Uterus (tissue), 2 donors: ENCODE results near the gene RREB1.

Source experiments
- POLR2A ChIP-seq, 2 donors: fragments of 450-650 bp; IDR thresholded peaks; one replicate each; pipeline ENCODE4 v1.6.1; 2016; ENCODE audit warnings: antibody characterized with exemption in 2 of 2, mild to moderate bottlenecking in 1 of 2, moderate library complexity in 1 of 2
- TF ChIP-seq, protein P1 (sequence below), 4 experiments: fragments of 200-600 bp in 2 of 4; fragments of 450-650 bp in 2 of 4; sonication (generic) in 2 of 4; IDR thresholded peaks; one replicate each; pipeline ENCODE4 v1.5.1; 2016 to 2019; ENCODE audit warnings: antibody characterized with exemption in 4 of 4, mild to moderate bottlenecking in 2 of 4, moderate library complexity in 1 of 4

DNA sequence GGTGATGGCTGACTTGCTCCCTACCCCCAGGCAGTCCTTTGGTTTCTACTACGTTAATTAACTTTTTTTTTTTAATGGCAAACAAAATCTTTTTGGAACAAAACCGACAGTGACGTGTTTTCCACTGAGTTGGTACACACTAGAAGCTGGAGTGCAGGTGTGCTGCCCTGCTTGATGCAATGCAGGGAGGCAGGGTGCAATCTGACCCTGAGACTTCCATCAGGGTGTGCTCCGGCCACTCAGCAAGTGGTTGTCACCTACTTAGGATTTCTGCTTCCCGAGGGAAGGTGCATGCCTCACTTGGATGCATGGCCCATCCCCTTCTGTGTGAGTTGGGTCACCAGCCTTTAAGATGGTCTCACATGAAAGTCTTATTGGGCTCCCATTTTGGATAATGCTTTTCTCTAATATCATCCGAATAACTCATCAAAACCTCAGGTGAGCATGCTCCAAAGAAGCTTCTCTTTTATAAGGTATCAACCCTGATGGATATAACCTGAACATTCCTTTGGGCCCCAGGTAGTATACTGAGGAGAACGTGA, 14.0 kb downstream of the RREB1 start:
- TF ChIP-seq, protein P1, sequence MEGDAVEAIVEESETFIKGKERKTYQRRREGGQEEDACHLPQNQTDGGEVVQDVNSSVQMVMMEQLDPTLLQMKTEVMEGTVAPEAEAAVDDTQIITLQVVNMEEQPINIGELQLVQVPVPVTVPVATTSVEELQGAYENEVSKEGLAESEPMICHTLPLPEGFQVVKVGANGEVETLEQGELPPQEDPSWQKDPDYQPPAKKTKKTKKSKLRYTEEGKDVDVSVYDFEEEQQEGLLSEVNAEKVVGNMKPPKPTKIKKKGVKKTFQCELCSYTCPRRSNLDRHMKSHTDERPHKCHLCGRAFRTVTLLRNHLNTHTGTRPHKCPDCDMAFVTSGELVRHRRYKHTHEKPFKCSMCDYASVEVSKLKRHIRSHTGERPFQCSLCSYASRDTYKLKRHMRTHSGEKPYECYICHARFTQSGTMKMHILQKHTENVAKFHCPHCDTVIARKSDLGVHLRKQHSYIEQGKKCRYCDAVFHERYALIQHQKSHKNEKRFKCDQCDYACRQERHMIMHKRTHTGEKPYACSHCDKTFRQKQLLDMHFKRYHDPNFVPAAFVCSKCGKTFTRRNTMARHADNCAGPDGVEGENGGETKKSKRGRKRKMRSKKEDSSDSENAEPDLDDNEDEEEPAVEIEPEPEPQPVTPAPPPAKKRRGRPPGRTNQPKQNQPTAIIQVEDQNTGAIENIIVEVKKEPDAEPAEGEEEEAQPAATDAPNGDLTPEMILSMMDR (IDR thresholded peaks at IDR 0.05) = no peak
- no peak for TF ChIP-seq POLR2A (IDR thresholded peaks at IDR 0.05)
